ENCODE results near the gene YPEL2. TPM values are rescaled to one million over a fixed set of nuclear protein-coding genes. Genes with fewer than 3 reads are reported as not detected.

The YPEL2 gene
- total RNA-seq, 1 donor from 2014 or later = 41.1 TPM

- Mint-ChIP-seq H3K4me1 (ENCODE audit: low read depth, unreplicated experiment) (peaks cover 93% of the 10 kb centered on the region), H3K27me3 (ENCODE audit: low read depth, unreplicated experiment) (no peaks in the 10 kb centered on the region), H3K27ac (ENCODE audit: unreplicated experiment) (peak overlapping the region; percentile 93), H3K36me3 (ENCODE audit: low read depth, unreplicated experiment) (peaks cover 6% of the 10 kb centered on the region), H3K9me3 (ENCODE audit: unreplicated experiment) (no peaks in the 10 kb centered on the region), H3K4me3 (ENCODE audit: unreplicated experiment) (peak overlapping the region; percentile 62)
- Histone ChIP-seq H3K9ac (ENCODE audit: low read length) (no peak overlapping the region), H3K79me2 (ENCODE audit: insufficient read depth, low read length) (no peaks in the 10 kb centered on the region), H2AFZ (ENCODE audit: low read depth, low read length) (no peak overlapping the region), H4K20me1 (ENCODE audit: insufficient read depth, low read length) (no peaks in the 10 kb centered on the region), H3K27ac (ENCODE audit: low read depth, low read length) (no peak overlapping the region), H3K27me3 (ENCODE audit: insufficient read depth, low read length) (no peaks in the 10 kb centered on the region), H3K36me3 (ENCODE audit: insufficient read depth, low read length) (no peaks in the 10 kb centered on the region), H3K4me3 (ENCODE audit: insufficient read depth, low read depth, low read length) (no peak overlapping the region), H3K4me1 (ENCODE audit: insufficient read depth, low read length) (peaks cover 62% of the 10 kb centered on the region), H3K4me2 (ENCODE audit: low read length) (no peak overlapping the region), H3K9me3 (ENCODE audit: insufficient read depth, low read depth, low read length) (no peaks in the 10 kb centered on the region)
- DNase-seq (ENCODE audit: low read depth) = no peak
- TF ChIP-seq EZH2 (IDR thresholded peaks at IDR 0.05; ENCODE audit: insufficient read depth, low read length) (no peak), CTCF (IDR thresholded peaks at IDR 0.05; ENCODE audit: insufficient read depth, low read depth, low read length) (no peak)
- FAIRE-seq = no peak
These were observed 39.3 kb downstream of the YPEL2 start for GRCh38 chr17:59370593-59371299.

- H3K9me3 ChIP-seq (ENCODE audit: insufficient read depth, low read depth, low read length) = no peaks in the 10 kb centered on the region
- H3K9ac ChIP-seq (ENCODE audit: low read length) = no peak overlapping the region
- no peak for FAIRE-seq
- peak overlapping the region; percentile 54 for H3K4me3 Mint-ChIP-seq (ENCODE audit: unreplicated experiment)
- H4K20me1 ChIP-seq (ENCODE audit: insufficient read depth, low read length) = no peaks in the 10 kb centered on the region
- no peak overlapping the region for H3K4me3 ChIP-seq (ENCODE audit: insufficient read depth, low read depth, low read length)
- no peaks in the 10 kb centered on the region for H3K79me2 ChIP-seq (ENCODE audit: insufficient read depth, low read length)
- H3K27me3 ChIP-seq (ENCODE audit: insufficient read depth, low read length) = no peaks in the 10 kb centered on the region
- peaks cover 53% of the 10 kb centered on the region for H3K4me1 ChIP-seq (ENCODE audit: insufficient read depth, low read length)
- TF ChIP-seq CTCF (IDR thresholded peaks at IDR 0.05; ENCODE audit: insufficient read depth, low read depth, low read length) = no peak
- TF ChIP-seq EZH2 (IDR thresholded peaks at IDR 0.05; ENCODE audit: insufficient read depth, low read length) = no peak
- no peaks in the 10 kb centered on the region for H3K9me3 Mint-ChIP-seq (ENCODE audit: unreplicated experiment)
- no peak for DNase-seq (ENCODE audit: low read depth)
- no peak overlapping the region for H3K27ac ChIP-seq (ENCODE audit: low read depth, low read length)
- no peaks in the 10 kb centered on the region for H3K36me3 ChIP-seq (ENCODE audit: insufficient read depth, low read length)
- peak overlapping the region; percentile 93 for H3K27ac Mint-ChIP-seq (ENCODE audit: unreplicated experiment)
- no peaks in the 10 kb centered on the region for H3K27me3 Mint-ChIP-seq (ENCODE audit: low read depth, unreplicated experiment)
- no peak overlapping the region for H2AFZ ChIP-seq (ENCODE audit: low read depth, low read length)
- peak overlapping the region; percentile 54 for H3K4me2 ChIP-seq (ENCODE audit: low read length)
- peaks cover 93% of the 10 kb centered on the region for H3K4me1 Mint-ChIP-seq (ENCODE audit: low read depth, unreplicated experiment)
- H3K36me3 Mint-ChIP-seq (ENCODE audit: low read depth, unreplicated experiment) = peaks cover 8% of the 10 kb centered on the region
These were observed 40.1 kb downstream of the YPEL2 start for GRCh38 chr17:59371416-59372100.

All from astrocyte (in vitro differentiated cells and primary cell).